GM23338 (cell line): ENCODE measurements around the gene ELN. TPM values are rescaled to one million over a fixed set of nuclear protein-coding genes. Genes with fewer than 3 reads are reported as not detected.
"Not testable (repeated sequence)": the region's sequence is repeated elsewhere in the genome, so short reads cannot be mapped to it uniquely, and the experiment has no call there.

ENCODE experiments used
- ATAC-seq: fragments of 200-7000 bp; cut with Tn5 transposase; 3 replicates; pipeline ENCODE4 v1.9.1; 2020
- DNase-seq: peaks from one replicate; pipeline ENCODE4 v3.0.0-alpha.2; 2015; ENCODE audit warnings: low spot score
- H2AFZ ChIP-seq: fragments of 200-600 bp; sonication (generic); 2 replicates; pipeline ENCODE4 v1.8.0; 2016; ENCODE audit warnings: antibody characterized with exemption, mild to moderate bottlenecking, moderate library complexity
- H3F3A ChIP-seq: fragments of 200-600 bp; sonication (generic); replicated peaks from 2 replicates; pipeline ENCODE4 v1.8.0; 2017; ENCODE audit warnings: antibody characterized with exemption, mixed run types, low read depth
- H3K27ac ChIP-seq: fragments of 200-600 bp; sonication (generic); 2 replicates; pipeline ENCODE4 v1.6.1; 2016; ENCODE audit warnings: low read depth
- H3K27me3 ChIP-seq: fragments of 200-600 bp; sonication (generic); 2 replicates; pipeline ENCODE4 v1.8.0; 2016; ENCODE audit warnings: mild to moderate bottlenecking, mixed run types, moderate library complexity; ENCODE audit not compliant: insufficient read depth
- H3K36me3 ChIP-seq: fragments of 200-600 bp; sonication (generic); 2 replicates; pipeline ENCODE4 v1.8.0; 2016; ENCODE audit warnings: mild to moderate bottlenecking; ENCODE audit not compliant: insufficient read depth
- H3K4me1 ChIP-seq: fragments of 200-600 bp; sonication (generic); 2 replicates; pipeline ENCODE4 v1.8.0; 2016; ENCODE audit warnings: mild to moderate bottlenecking, moderate library complexity; ENCODE audit not compliant: insufficient read depth
- H3K4me2 ChIP-seq: fragments of 200-600 bp; sonication (generic); 2 replicates; pipeline ENCODE4 v1.7.1; 2017; ENCODE audit warnings: mixed run types
- H3K4me3 ChIP-seq: fragments of 200-600 bp; sonication (generic); 2 replicates; pipeline ENCODE4 v1.6.1; 2016; ENCODE audit warnings: mixed run types
- H3K79me2 ChIP-seq: fragments of 200-600 bp; sonication (generic); replicated peaks from 2 replicates; pipeline ENCODE4 v1.8.0; 2017; ENCODE audit warnings: mild to moderate bottlenecking; ENCODE audit not compliant: insufficient read depth
- H3K9me2 ChIP-seq: fragments of 200-600 bp; sonication (generic); 2 replicates; pipeline ENCODE4 v1.8.0; 2017; ENCODE audit not compliant: insufficient read depth
- H4K20me1 ChIP-seq: fragments of 200-600 bp; sonication (generic); replicated peaks from 2 replicates; pipeline ENCODE4 v1.8.0; 2017; ENCODE audit warnings: mild to moderate bottlenecking; ENCODE audit not compliant: insufficient read depth
- H3K27ac Mint-ChIP-seq: 2 replicates; pipeline ENCODE4 v1.8.0; 2020; ENCODE audit warnings: inconsistent platforms, mild to moderate bottlenecking, moderate library complexity, mixed read lengths
- H3K27me3 Mint-ChIP-seq: 3 replicates; pipeline ENCODE4 v1.8.0; 2022; ENCODE audit warnings: low read depth, mild to moderate bottlenecking, moderate library complexity, mixed read lengths, inconsistent platforms; ENCODE audit not compliant: insufficient read depth, poor library complexity
- H3K36me3 Mint-ChIP-seq: 3 replicates; pipeline ENCODE4 v1.8.0; 2021; ENCODE audit warnings: low read depth, mild to moderate bottlenecking, inconsistent platforms, moderate library complexity, mixed read lengths
- H3K4me1 Mint-ChIP-seq: 3 replicates; pipeline ENCODE4 v1.8.0; 2020; ENCODE audit warnings: mild to moderate bottlenecking, inconsistent platforms, mixed read lengths
- H3K4me3 Mint-ChIP-seq: 3 replicates; pipeline ENCODE4 v1.8.0; 2021; ENCODE audit warnings: moderate library complexity, mild to moderate bottlenecking, inconsistent platforms, mixed read lengths
- H3K9me3 Mint-ChIP-seq: 3 replicates; pipeline ENCODE4 v1.8.0; 2020; ENCODE audit warnings: moderate library complexity, mild to moderate bottlenecking, inconsistent platforms, mixed read lengths
- ETS1 ChIP-seq: IDR thresholded peaks from 2 replicates; pipeline ENCODE4 v1.6.1; 2016; ENCODE audit warnings: antibody characterized with exemption
- EZH2 ChIP-seq: fragments of 200-600 bp; sonication (generic); IDR thresholded peaks from one replicate; pipeline ENCODE4 v1.8.0; 2017; ENCODE audit warnings: antibody characterized with exemption, mild to moderate bottlenecking, low read depth; ENCODE audit not compliant: unreplicated experiment
- EZH2phosphoT487 ChIP-seq: fragments of 200-600 bp; sonication (generic); IDR thresholded peaks from one replicate; pipeline ENCODE4 v1.8.1; 2018; ENCODE audit warnings: antibody characterized with exemption; ENCODE audit not compliant: unreplicated experiment
- NANOG ChIP-seq: IDR thresholded peaks from 2 replicates; pipeline ENCODE4 v1.6.1; 2016; ENCODE audit warnings: antibody characterized with exemption, borderline replicate concordance
- STAT1 ChIP-seq: IDR thresholded peaks from one replicate; pipeline ENCODE4 v1.6.1; 2016; ENCODE audit warnings: antibody characterized with exemption; ENCODE audit not compliant: unreplicated experiment
- ZNF462 ChIP-seq: fragments of 250-450 bp; sonication (Bioruptor Pico); IDR thresholded peaks from 2 replicates; pipeline ENCODE4 v1.5.0; 2020; ENCODE audit warnings: mild to moderate bottlenecking, moderate library complexity
- polyA plus RNA-seq: library from polyadenylated mRNA; unstranded; fragments of >200 nt; fragmentation: Nextera tagmentation; extraction: Ambion mirVana; gene quantifications from 2 replicates; pipeline ENCODE4 v1.2.1, GENCODE V29; 2016
- total RNA-seq: library from RNA; depleted of rRNA; stranded (reverse); fragments of >200 nt; shearing (Covaris generic); gene quantifications from 2 replicates; pipeline ENCODE4 v1.2.3, GENCODE V29; 2014

The ELN gene
- total and polyA plus RNA-seq, 2 experiments from 2014 or later = 1.1 to 5.6 TPM

- TF ChIP-seq NANOG (no peak), ETS1 (no peak), STAT1 (no peak), EZH2phosphoT487 (no peak), ZNF462 (CRISPR knock-in tag) (no peak), EZH2 (no peak)
- no peak overlapping the region for H3K27ac ChIP-seq
Observed at GRCh38 chr7:74010407-74010806, 17.6 kb upstream of the ELN start.

DNA sequence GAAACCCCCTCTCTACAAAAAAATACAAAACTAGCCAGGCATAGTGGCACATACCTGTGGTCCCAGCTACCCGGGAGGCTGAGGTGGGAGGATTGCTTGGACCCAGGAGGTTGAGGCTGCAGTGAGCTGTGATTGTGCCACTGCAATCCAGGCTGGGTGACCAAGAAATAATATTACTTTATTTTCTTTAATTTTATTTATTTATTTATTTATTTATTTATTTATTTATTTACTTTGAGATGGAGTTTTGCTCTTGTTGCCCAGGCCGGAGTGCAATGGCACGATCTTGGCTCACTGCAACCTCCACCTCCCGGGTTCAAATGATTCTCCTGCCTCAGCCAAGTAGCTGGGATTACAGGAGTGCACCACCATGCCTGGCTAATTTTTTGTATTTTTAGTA is 16.6 kb upstream of the ELN start:
- not testable (repeated sequence) for H3K27ac ChIP-seq, H3K36me3 ChIP-seq, H3F3A ChIP-seq, DNase-seq, ATAC-seq, H4K20me1 ChIP-seq, H3K27me3 ChIP-seq, H3K9me3 Mint-ChIP-seq, H3K9me2 ChIP-seq, H3K4me3 Mint-ChIP-seq, H3K27ac Mint-ChIP-seq, H3K36me3 Mint-ChIP-seq, H3K4me1 ChIP-seq, H3K4me2 ChIP-seq, H2AFZ ChIP-seq, H3K4me1 Mint-ChIP-seq, H3K27me3 Mint-ChIP-seq, H3K4me3 ChIP-seq, H3K79me2 ChIP-seq

More at GRCh38 chr7:74010407-74010806, 17.6 kb upstream of the ELN start:
- no peaks in the 10 kb centered on the region for H3K36me3 ChIP-seq
- no peaks in the 10 kb centered on the region for H3K79me2 ChIP-seq
- H3K9me3 Mint-ChIP-seq = no peaks in the 10 kb centered on the region
- ATAC-seq (no peak), DNase-seq (no peak)
- no peaks in the 10 kb centered on the region; the same call in 2 of the 3 replicates for H3K4me1 Mint-ChIP-seq
- H4K20me1 ChIP-seq = no peaks in the 10 kb centered on the region
- no peak overlapping the region for H3K4me3 ChIP-seq
- H3K9me2 ChIP-seq = no peaks in the 10 kb centered on the region
- H3K4me2 ChIP-seq = no peak overlapping the region
- H3K27ac Mint-ChIP-seq = no peak overlapping the region
- H2AFZ ChIP-seq = no peak overlapping the region
- H3K36me3 Mint-ChIP-seq = no peaks in the 10 kb centered on the region
- H3K4me3 Mint-ChIP-seq = no peak overlapping the region
- H3K27me3 ChIP-seq = no peaks in the 10 kb centered on the region
- H3K4me1 ChIP-seq = no peaks in the 10 kb centered on the region
- H3F3A ChIP-seq = no peaks in the 10 kb centered on the region
- peaks cover 13% of the 10 kb centered on the region for H3K27me3 Mint-ChIP-seq
